GM12874 (cell line): ENCODE data around the gene PHF8.

ENCODE experiments used
- TF ChIP-seq, protein P1 (sequence below): IDR thresholded peaks from 2 replicates; pipeline ENCODE4 v1.5.1; 2011; ENCODE audit warnings: low read depth, mild to moderate bottlenecking, control low read depth, low read length, moderate library complexity; ENCODE audit not compliant: insufficient read depth

The PHF8 gene

DNA sequence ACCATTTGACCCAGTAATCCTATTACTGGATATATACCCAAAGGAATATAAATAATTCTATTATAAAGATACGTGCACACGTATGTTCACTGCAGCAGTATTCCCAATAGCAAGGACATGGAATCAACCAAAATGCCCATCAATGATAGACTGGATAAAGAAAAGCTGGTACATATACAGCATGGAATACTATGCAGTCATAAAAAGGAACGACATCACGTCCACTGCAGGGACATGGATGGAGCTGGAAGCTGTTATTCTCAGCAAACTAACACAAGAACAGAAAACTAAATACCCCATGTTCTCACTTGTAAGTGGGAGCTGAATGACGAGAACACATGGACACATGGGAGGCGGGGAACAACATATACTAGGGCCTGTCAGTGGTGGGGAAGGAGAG, 69.7 kb downstream of the PHF8 start:
- TF ChIP-seq, protein P1, sequence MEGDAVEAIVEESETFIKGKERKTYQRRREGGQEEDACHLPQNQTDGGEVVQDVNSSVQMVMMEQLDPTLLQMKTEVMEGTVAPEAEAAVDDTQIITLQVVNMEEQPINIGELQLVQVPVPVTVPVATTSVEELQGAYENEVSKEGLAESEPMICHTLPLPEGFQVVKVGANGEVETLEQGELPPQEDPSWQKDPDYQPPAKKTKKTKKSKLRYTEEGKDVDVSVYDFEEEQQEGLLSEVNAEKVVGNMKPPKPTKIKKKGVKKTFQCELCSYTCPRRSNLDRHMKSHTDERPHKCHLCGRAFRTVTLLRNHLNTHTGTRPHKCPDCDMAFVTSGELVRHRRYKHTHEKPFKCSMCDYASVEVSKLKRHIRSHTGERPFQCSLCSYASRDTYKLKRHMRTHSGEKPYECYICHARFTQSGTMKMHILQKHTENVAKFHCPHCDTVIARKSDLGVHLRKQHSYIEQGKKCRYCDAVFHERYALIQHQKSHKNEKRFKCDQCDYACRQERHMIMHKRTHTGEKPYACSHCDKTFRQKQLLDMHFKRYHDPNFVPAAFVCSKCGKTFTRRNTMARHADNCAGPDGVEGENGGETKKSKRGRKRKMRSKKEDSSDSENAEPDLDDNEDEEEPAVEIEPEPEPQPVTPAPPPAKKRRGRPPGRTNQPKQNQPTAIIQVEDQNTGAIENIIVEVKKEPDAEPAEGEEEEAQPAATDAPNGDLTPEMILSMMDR: no peak

GRCh38 chrX:53969540-53969939, 74.7 kb downstream of the PHF8 start:
- TF ChIP-seq, protein P1: no peak

DNA sequence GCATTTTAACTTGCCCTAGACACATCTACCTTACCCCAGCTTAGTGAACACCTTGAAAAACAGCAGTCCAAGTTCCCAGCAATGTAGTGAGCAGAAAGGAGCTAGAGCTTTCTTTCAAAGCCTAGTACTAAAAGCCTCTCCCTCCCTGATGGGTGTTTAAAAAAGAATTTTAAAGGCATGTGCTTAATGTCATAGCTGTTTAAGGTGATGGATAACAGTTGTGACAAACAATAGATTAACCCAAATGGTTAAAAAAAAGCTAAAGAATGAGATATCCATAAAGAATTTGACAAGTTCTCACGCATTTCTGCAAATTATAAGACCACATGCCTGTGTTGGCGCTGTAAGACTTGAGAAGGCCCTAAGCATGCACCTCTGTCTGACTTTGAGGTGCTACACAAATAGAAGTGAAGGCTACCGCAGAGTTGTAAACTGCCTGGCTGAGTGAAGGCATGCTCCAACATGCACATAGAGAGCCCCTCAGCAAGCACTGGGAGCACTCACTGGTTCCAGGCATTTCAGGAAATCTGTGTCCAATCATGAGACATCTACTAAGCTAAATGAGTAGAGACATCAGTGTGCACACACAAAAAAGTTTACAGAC, 94.0 kb downstream of the PHF8 start:
- TF ChIP-seq, protein P1: no peak

- TF ChIP-seq, protein P1: no peak
These were observed 104.1 kb downstream of the PHF8 start for GRCh38 chrX:53940180-53940579.

DNA sequence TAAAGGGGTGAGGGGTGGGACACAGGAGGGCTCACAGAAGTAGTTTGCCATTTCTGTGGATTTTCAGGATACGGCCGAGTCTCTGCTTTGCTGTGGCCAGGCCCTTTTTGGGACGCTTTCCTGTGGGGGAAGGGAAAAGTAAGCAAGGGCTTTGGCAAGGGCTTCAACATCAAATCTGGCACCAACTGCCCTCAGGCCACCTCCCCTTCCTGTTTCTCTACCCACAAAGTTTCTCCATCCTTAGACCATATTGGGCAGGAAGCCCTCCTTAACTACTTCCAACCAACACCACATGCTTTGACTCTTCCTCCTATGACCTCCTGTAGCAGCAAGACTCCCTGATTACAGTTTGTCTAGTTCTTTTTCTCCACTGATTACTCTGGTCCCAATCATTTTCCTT, 105.1 kb downstream of the PHF8 start:
- TF ChIP-seq, protein P1: no peak

DNA sequence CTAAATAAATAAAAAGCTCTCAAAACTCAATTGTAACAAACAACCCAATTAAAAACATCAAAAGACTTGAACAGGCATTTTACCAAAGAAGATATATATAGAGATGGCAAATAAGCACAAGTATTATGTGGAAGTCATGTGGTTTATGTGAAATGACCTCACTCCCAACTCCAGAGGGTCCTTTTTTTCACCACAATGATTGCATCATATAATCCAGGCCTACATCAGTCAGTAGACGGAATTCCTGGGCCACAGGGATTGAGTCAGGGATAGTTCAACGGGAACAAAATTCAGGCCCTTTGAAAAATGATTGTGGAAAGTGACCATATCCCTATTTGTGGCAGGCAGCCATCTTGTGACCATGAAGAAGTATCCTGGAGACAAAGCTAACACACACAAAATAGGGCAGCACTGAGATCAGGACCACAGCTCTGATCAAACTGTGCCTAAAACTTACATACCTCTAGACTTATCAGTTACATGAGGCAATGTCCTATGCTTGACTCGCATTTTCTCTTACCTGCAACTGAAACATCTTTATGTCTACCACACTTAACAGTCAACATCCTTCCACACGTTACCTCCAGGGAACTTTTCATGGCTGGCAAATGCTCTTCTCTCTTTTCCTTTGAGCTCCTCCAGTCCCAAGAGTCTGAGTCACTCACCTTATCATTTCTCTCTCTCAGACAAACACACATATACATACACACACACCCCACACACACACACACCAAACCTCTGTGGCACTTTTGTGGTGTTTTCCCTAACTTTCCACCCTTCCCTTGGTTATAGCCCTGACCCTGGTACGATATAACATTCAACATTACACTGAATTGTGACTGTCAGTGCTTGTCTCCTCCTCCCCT, 113.5 kb downstream of the PHF8 start:
- TF ChIP-seq, protein P1: no peak

DNA sequence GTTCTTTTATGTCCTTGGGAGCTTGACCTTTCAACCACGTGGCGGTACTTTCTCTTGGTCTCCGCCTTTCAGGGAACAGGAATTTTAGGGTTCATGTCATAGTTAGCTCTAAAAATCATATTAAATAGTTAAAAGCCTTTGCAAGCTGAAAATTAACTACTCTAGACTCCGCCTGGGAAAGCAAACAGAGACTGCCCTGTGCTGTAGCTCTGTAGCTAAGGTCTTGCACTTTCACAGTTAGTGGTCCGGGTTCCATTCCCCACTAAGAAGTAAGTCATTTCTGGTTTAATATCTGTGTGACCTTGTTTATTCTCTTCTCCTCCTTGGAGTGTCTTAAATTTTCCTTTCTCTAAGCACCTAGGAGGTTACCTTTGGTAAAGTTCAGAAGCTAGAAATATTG, 118.2 kb downstream of the PHF8 start:
- TF ChIP-seq, protein P1: no peak
